ENCODE data around the gene KLHL10. TPM values are rescaled to one million over a fixed set of nuclear protein-coding genes. Genes with fewer than 3 reads are reported as not detected.

KLHL10 gene
- total and polyA plus RNA-seq, 2 of the 13 experiments (the other 11 are each of a cell fraction or from before 2014, with no cell fraction given): 0.04 to 0.08 TPM

DNA sequence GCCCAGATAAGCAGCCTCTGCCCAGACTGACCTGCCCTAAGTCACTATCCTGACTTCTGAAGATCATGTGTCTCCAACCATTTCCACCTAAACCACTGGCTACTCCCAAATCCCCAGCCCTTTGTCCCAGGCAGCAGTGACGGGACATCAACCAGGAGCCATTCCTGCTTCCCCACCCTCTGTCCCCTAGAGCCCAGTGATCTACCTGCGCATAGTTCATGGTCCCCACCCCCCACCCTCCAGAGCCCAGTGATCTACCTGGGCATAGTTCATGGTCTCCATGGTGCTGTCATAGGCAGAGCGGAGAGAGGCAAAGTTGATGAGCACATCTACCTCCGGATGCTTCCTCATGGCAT lies 54.4 kb downstream of the KLHL10 start (continued):
- 0 out of 2 replicates have a peak, but pooled peaks have one; percentile 36 for TF ChIP-seq ZNF333 (CRISPR knock-in tag; IDR thresholded peaks at IDR 0.05; ENCODE audit: borderline replicate concordance)
- TF ChIP-seq HNF4A (CRISPR knock-in tag; IDR thresholded peaks at IDR 0.05): no peak; the same call in 1 of the 2 replicates
- peak; percentile 38 for TF ChIP-seq SALL1 (CRISPR knock-in tag; IDR thresholded peaks at IDR 0.05)
- TF ChIP-seq ZKSCAN5 (CRISPR knock-in tag; IDR thresholded peaks at IDR 0.05): no peak
- TF ChIP-seq, protein P1, sequence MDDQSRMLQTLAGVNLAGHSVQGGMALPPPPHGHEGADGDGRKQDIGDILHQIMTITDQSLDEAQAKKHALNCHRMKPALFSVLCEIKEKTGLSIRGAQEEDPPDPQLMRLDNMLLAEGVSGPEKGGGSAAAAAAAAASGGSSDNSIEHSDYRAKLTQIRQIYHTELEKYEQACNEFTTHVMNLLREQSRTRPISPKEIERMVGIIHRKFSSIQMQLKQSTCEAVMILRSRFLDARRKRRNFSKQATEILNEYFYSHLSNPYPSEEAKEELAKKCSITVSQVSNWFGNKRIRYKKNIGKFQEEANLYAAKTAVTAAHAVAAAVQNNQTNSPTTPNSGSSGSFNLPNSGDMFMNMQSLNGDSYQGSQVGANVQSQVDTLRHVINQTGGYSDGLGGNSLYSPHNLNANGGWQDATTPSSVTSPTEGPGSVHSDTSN (CRISPR knock-in tag; IDR thresholded peaks at IDR 0.05; ENCODE audit: borderline replicate concordance): no peak
- TF ChIP-seq ZBTB38 (CRISPR knock-in tag; IDR thresholded peaks at IDR 0.05): peak; percentile 37; the same call in 1 of the 2 replicates
- TF ChIP-seq SRY (CRISPR knock-in tag; IDR thresholded peaks at IDR 0.05): no peak
- TF ChIP-seq, protein P2, sequence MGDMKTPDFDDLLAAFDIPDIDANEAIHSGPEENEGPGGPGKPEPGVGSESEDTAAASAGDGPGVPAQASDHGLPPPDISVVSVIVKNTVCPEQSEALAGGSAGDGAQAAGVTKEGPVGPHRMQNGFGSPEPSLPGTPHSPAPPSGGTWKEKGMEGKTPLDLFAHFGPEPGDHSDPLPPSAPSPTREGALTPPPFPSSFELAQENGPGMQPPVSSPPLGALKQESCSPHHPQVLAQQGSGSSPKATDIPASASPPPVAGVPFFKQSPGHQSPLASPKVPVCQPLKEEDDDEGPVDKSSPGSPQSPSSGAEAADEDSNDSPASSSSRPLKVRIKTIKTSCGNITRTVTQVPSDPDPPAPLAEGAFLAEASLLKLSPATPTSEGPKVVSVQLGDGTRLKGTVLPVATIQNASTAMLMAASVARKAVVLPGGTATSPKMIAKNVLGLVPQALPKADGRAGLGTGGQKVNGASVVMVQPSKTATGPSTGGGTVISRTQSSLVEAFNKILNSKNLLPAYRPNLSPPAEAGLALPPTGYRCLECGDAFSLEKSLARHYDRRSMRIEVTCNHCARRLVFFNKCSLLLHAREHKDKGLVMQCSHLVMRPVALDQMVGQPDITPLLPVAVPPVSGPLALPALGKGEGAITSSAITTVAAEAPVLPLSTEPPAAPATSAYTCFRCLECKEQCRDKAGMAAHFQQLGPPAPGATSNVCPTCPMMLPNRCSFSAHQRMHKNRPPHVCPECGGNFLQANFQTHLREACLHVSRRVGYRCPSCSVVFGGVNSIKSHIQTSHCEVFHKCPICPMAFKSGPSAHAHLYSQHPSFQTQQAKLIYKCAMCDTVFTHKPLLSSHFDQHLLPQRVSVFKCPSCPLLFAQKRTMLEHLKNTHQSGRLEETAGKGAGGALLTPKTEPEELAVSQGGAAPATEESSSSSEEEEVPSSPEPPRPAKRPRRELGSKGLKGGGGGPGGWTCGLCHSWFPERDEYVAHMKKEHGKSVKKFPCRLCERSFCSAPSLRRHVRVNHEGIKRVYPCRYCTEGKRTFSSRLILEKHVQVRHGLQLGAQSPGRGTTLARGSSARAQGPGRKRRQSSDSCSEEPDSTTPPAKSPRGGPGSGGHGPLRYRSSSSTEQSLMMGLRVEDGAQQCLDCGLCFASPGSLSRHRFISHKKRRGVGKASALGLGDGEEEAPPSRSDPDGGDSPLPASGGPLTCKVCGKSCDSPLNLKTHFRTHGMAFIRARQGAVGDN (CRISPR knock-in tag; IDR thresholded peaks at IDR 0.05): peak; percentile 29; the same call in 1 of the 2 replicates
- TF ChIP-seq ZNF460 (CRISPR knock-in tag; IDR thresholded peaks at IDR 0.05; ENCODE audit: borderline replicate concordance): no peak
- TF ChIP-seq, protein P3, sequence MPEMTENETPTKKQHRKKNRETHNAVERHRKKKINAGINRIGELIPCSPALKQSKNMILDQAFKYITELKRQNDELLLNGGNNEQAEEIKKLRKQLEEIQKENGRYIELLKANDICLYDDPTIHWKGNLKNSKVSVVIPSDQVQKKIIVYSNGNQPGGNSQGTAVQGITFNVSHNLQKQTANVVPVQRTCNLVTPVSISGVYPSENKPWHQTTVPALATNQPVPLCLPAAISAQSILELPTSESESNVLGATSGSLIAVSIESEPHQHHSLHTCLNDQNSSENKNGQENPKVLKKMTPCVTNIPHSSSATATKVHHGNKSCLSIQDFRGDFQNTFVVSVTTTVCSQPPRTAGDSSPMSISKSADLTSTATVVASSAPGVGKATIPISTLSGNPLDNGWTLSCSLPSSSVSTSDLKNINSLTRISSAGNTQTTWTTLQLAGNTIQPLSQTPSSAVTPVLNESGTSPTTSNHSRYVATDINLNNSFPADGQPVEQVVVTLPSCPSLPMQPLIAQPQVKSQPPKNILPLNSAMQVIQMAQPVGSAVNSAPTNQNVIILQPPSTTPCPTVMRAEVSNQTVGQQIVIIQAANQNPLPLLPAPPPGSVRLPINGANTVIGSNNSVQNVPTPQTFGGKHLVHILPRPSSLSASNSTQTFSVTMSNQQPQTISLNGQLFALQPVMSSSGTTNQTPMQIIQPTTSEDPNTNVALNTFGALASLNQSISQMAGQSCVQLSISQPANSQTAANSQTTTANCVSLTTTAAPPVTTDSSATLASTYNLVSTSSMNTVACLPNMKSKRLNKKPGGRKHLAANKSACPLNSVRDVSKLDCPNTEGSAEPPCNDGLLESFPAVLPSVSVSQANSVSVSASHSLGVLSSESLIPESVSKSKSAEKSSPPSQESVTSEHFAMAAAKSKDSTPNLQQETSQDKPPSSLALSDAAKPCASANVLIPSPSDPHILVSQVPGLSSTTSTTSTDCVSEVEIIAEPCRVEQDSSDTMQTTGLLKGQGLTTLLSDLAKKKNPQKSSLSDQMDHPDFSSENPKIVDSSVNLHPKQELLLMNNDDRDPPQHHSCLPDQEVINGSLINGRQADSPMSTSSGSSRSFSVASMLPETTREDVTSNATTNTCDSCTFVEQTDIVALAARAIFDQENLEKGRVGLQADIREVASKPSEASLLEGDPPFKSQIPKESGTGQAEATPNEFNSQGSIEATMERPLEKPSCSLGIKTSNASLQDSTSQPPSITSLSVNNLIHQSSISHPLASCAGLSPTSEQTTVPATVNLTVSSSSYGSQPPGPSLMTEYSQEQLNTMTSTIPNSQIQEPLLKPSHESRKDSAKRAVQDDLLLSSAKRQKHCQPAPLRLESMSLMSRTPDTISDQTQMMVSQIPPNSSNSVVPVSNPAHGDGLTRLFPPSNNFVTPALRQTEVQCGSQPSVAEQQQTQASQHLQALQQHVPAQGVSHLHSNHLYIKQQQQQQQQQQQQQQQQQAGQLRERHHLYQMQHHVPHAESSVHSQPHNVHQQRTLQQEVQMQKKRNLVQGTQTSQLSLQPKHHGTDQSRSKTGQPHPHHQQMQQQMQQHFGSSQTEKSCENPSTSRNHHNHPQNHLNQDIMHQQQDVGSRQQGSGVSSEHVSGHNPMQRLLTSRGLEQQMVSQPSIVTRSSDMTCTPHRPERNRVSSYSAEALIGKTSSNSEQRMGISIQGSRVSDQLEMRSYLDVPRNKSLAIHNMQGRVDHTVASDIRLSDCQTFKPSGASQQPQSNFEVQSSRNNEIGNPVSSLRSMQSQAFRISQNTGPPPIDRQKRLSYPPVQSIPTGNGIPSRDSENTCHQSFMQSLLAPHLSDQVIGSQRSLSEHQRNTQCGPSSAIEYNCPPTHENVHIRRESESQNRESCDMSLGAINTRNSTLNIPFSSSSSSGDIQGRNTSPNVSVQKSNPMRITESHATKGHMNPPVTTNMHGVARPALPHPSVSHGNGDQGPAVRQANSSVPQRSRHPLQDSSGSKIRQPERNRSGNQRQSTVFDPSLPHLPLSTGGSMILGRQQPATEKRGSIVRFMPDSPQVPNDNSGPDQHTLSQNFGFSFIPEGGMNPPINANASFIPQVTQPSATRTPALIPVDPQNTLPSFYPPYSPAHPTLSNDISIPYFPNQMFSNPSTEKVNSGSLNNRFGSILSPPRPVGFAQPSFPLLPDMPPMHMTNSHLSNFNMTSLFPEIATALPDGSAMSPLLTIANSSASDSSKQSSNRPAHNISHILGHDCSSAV (CRISPR knock-in tag; IDR thresholded peaks at IDR 0.05; ENCODE audit: borderline replicate concordance): no peak
- TF ChIP-seq, protein P4, sequence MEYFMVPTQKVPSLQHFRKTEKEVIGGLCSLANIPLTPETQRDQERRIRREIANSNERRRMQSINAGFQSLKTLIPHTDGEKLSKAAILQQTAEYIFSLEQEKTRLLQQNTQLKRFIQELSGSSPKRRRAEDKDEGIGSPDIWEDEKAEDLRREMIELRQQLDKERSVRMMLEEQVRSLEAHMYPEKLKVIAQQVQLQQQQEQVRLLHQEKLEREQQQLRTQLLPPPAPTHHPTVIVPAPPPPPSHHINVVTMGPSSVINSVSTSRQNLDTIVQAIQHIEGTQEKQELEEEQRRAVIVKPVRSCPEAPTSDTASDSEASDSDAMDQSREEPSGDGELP (IDR thresholded peaks at IDR 0.05; ENCODE audit: borderline replicate concordance, low read depth): no peak
